Trophoblast cell (in vitro differentiated cells and primary cell): ENCODE measurements around the gene OR56B1.
A peak's percentile ranks its signal among the peaks of the same experiment; 100 is the strongest.

Experiments
- DNase-seq, 2 donors: peaks; one replicate each; pipeline ENCODE4 v3.0.0-alpha.2; 2016
- H2AFZ ChIP-seq: 2 replicates; pipeline ENCODE4 v1.6.1; 2013; ENCODE audit warnings: low read length, moderate library complexity, mild to moderate bottlenecking; ENCODE audit not compliant: insufficient read depth, poor library complexity
- H2AK5ac ChIP-seq: 2 replicates; pipeline ENCODE4 v1.6.1; 2013; ENCODE audit warnings: mild to moderate bottlenecking, low read length
- H2BK120ac ChIP-seq: 2 replicates; pipeline ENCODE4 v1.6.1; 2013; ENCODE audit warnings: low read length, mild to moderate bottlenecking, moderate library complexity; ENCODE audit not compliant: insufficient read depth, poor library complexity
- H2BK12ac ChIP-seq: 2 replicates; pipeline ENCODE4 v1.6.1; 2013; ENCODE audit warnings: mild to moderate bottlenecking, low read length, moderate library complexity
- H2BK5ac ChIP-seq: 2 replicates; pipeline ENCODE4 v1.6.1; 2013; ENCODE audit warnings: low read length, low read depth, moderate library complexity, mild to moderate bottlenecking; ENCODE audit not compliant: poor library complexity
- H3K14ac ChIP-seq: 2 replicates; pipeline ENCODE4 v1.6.1; 2013; ENCODE audit warnings: mild to moderate bottlenecking, low read length
- H3K18ac ChIP-seq: 2 replicates; pipeline ENCODE4 v1.6.1; 2013; ENCODE audit warnings: mild to moderate bottlenecking, low read length
- H3K23ac ChIP-seq: 2 replicates; pipeline ENCODE4 v1.6.1; 2013; ENCODE audit warnings: low read length
- H3K27ac ChIP-seq: 2 replicates; pipeline ENCODE4 v1.5.1; 2013; ENCODE audit warnings: low read depth, mild to moderate bottlenecking, inconsistent platforms, low read length, moderate library complexity
- H3K27me3 ChIP-seq: 2 replicates; pipeline ENCODE4 v1.6.1; 2013; ENCODE audit warnings: inconsistent platforms, mild to moderate bottlenecking, low read length, moderate library complexity; ENCODE audit not compliant: insufficient read depth
- H3K36me3 ChIP-seq, 2 experiments: 1 replicate in 1 of 2; 2 replicates in 1 of 2; pipeline ENCODE4 v1.6.1; 2013; ENCODE audit warnings: low read length in 2 of 2, mild to moderate bottlenecking in 2 of 2, moderate library complexity in 1 of 2; ENCODE audit not compliant: insufficient read depth in 2 of 2, control insufficient read depth in 1 of 2
- H3K4ac ChIP-seq: 2 replicates; pipeline ENCODE4 v1.6.1; 2013; ENCODE audit warnings: low read depth, mild to moderate bottlenecking, low read length, moderate library complexity
- H3K4me1 ChIP-seq, 2 experiments: 1 replicate in 1 of 2; 2 replicates in 1 of 2; pipeline ENCODE4 v1.6.1; 2013; ENCODE audit warnings: low read length in 2 of 2, mild to moderate bottlenecking in 2 of 2, moderate library complexity in 1 of 2; ENCODE audit not compliant: insufficient read depth in 2 of 2, control insufficient read depth in 1 of 2
- H3K4me2 ChIP-seq: 2 replicates; pipeline ENCODE4 v1.6.1; 2013; ENCODE audit warnings: inconsistent platforms, mild to moderate bottlenecking, low read length, moderate library complexity
- H3K4me3 ChIP-seq: 2 replicates; pipeline ENCODE4 v1.5.1; 2013; ENCODE audit warnings: mild to moderate bottlenecking, low read depth, low read length, inconsistent platforms
- H3K79me1 ChIP-seq: one replicate; pipeline ENCODE4 v1.6.1; 2013; ENCODE audit warnings: low read length
- H3K79me2 ChIP-seq: 2 replicates; pipeline ENCODE4 v1.6.1; 2013; ENCODE audit warnings: low read length, mild to moderate bottlenecking; ENCODE audit not compliant: control insufficient read depth, insufficient read depth, poor library complexity
- H3K9ac ChIP-seq: 2 replicates; pipeline ENCODE4 v1.6.1; 2013; ENCODE audit warnings: mild to moderate bottlenecking, low read length
- H3K9me3 ChIP-seq: 2 replicates; pipeline ENCODE4 v1.6.1; 2013; ENCODE audit warnings: low read depth, mild to moderate bottlenecking, control low read depth, inconsistent platforms, low read length; ENCODE audit not compliant: insufficient read depth
- H4K12ac ChIP-seq: 2 replicates; pipeline ENCODE4 v1.6.1; 2013; ENCODE audit warnings: low read depth, mild to moderate bottlenecking, low read length, moderate library complexity
- H4K8ac ChIP-seq: 2 replicates; pipeline ENCODE4 v1.6.1; 2013; ENCODE audit warnings: low read depth, mild to moderate bottlenecking, low read length, moderate library complexity
- H4K91ac ChIP-seq: one replicate; pipeline ENCODE4 v1.6.1; 2013; ENCODE audit warnings: low read depth, mild to moderate bottlenecking, low read length, moderate library complexity
- WGBS: extraction: QIAGEN DNeasy Blood & Tissue Kit; methylation state at CpG from one replicate; pipeline ENCODE4 v1.1.7; 2013; ENCODE audit warnings: missing lambda C conversion rate; ENCODE audit not compliant: insufficient read length, insufficient coverage; ENCODE audit errors: extremely low coverage; 5-methylcytosine and 5-hydroxymethylcytosine counted together

The OR56B1 gene

DNA sequence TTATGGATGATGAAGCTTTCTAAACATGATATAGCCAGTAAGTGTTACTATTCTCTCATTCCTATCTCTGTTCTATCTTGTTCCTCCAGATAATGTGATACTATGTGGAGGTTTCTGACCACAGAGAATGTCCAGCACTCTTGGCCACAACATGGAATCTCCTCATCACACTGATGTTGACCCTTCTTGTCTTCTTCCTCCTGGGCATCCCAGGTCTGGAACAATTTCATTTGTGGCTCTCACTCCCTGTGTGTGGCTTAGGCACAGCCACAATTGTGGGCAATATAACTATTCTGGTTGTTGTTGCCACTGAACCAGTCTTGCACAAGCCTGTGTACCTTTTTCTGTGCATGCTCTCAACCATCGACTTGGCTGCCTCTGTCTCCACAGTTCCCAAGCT lies 9.9 kb upstream of the OR56B1 start:
- Histone ChIP-seq H2AK5ac (no peak overlapping the region), H3K18ac (no peak overlapping the region), H3K23ac (no peak overlapping the region), H2BK120ac (no peak overlapping the region), H3K4me2 (no peak overlapping the region), H4K12ac (no peak overlapping the region), H3K27ac (no peak overlapping the region), H3K9ac (no peak overlapping the region), H2AFZ (no peak overlapping the region), H3K9me3 (peaks cover 2% of the 10 kb centered on the region), H3K4me3 (no peak overlapping the region), H3K4me1 (no peaks in the 10 kb centered on the region), H3K36me3 (no peaks in the 10 kb centered on the region), H3K27me3 (no peaks in the 10 kb centered on the region), H4K91ac (no peak overlapping the region), H3K4ac (no peak overlapping the region), H2BK12ac (no peak overlapping the region), H2BK5ac (no peak overlapping the region), H3K79me2 (no peaks in the 10 kb centered on the region), H3K14ac (no peak overlapping the region), H3K79me1 (no peaks in the 10 kb centered on the region), H4K8ac (no peak overlapping the region)
- no CpG with 5 or more reads among the region's 1 CpG for WGBS
- DNase-seq: peak in 1 of 2 donors; percentile 26

DNA sequence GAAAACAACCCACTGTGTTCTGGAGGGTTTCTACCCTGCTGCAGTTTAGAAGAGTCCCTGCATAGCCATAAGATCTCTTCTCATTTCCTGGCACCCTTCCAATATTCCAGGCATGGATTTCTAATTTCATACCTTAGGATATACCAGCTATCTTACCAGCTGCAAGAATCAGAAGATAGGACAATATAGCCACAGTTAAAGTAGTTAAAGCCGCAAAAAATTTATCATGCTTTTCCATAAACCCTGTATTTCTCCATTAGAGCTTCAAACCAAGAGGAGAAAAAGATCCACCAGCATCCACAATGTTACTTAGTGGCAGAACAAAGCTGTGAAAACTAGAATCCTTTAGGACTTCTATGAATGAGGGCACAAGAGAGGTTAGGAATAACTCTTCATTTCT lies 8.6 kb upstream of the OR56B1 start:
- no peaks in the 10 kb centered on the region for H3K79me1 ChIP-seq
- no peak overlapping the region for H4K91ac ChIP-seq
- H3K9ac ChIP-seq: no peak overlapping the region
- H3K4ac ChIP-seq: no peak overlapping the region
- H4K12ac ChIP-seq: no peak overlapping the region
- H4K8ac ChIP-seq: no peak overlapping the region
- WGBS: no CpG with 5 or more reads among the region's 1 CpG
- no peak overlapping the region for H3K14ac ChIP-seq
- H2AFZ ChIP-seq: no peak overlapping the region
- H2BK12ac ChIP-seq: no peak overlapping the region
- no peaks in the 10 kb centered on the region for H3K36me3 ChIP-seq
- no peak overlapping the region for H2AK5ac ChIP-seq
- no peaks in the 10 kb centered on the region for H3K79me2 ChIP-seq
- no peak overlapping the region for H3K27ac ChIP-seq
- H3K23ac ChIP-seq: no peak overlapping the region
- H2BK5ac ChIP-seq: no peak overlapping the region
- H3K27me3 ChIP-seq: no peaks in the 10 kb centered on the region
- no peak overlapping the region for H3K18ac ChIP-seq
- H3K4me2 ChIP-seq: no peak overlapping the region
- no peaks in the 10 kb centered on the region for H3K4me1 ChIP-seq
- H3K9me3 ChIP-seq: peaks cover 2% of the 10 kb centered on the region
- no peak for DNase-seq
- H2BK120ac ChIP-seq: no peak overlapping the region
- H3K4me3 ChIP-seq: no peak overlapping the region

- no peak overlapping the region for H2BK5ac ChIP-seq
- H2BK120ac ChIP-seq: no peak overlapping the region
- H4K8ac ChIP-seq: no peak overlapping the region
- no peaks in the 10 kb centered on the region for H3K79me1 ChIP-seq
- no peak overlapping the region for H2BK12ac ChIP-seq
- H3K4me3 ChIP-seq: no peak overlapping the region
- no peak overlapping the region for H3K4ac ChIP-seq
- H3K23ac ChIP-seq: no peak overlapping the region
- H2AK5ac ChIP-seq: no peak overlapping the region
- no peaks in the 10 kb centered on the region for H3K36me3 ChIP-seq
- H2AFZ ChIP-seq: no peak overlapping the region
- no peaks in the 10 kb centered on the region for H3K4me1 ChIP-seq
- no peaks in the 10 kb centered on the region for H3K9me3 ChIP-seq
- no peak overlapping the region for H3K14ac ChIP-seq
- no peak overlapping the region for H3K9ac ChIP-seq
- no peak overlapping the region for H3K18ac ChIP-seq
- H3K79me2 ChIP-seq: no peaks in the 10 kb centered on the region
- DNase-seq: peak in 1 of 2 donors; percentile 44
- no peak overlapping the region for H4K12ac ChIP-seq
- no peak overlapping the region for H3K27ac ChIP-seq
- H3K27me3 ChIP-seq: no peaks in the 10 kb centered on the region
- no peak overlapping the region for H4K91ac ChIP-seq
- H3K4me2 ChIP-seq: no peak overlapping the region
These were observed 843 bp downstream of the OR56B1 start for GRCh38 chr11:5737091-5737490.

GRCh38 chr11:5737670-5738392 lies 1.6 kb downstream of the OR56B1 start:
- Histone ChIP-seq H2AFZ (no peak overlapping the region), H3K4me1 (no peaks in the 10 kb centered on the region), H4K12ac (no peak overlapping the region), H3K18ac (no peak overlapping the region), H3K4me3 (no peak overlapping the region), H2BK120ac (no peak overlapping the region), H4K8ac (no peak overlapping the region), H3K4me2 (no peak overlapping the region), H3K9ac (no peak overlapping the region), H3K23ac (no peak overlapping the region), H2BK5ac (no peak overlapping the region), H3K27ac (no peak overlapping the region), H3K4ac (no peak overlapping the region), H3K79me1 (no peaks in the 10 kb centered on the region), H3K14ac (no peak overlapping the region), H3K79me2 (no peaks in the 10 kb centered on the region), H3K9me3 (no peaks in the 10 kb centered on the region), H2BK12ac (no peak overlapping the region), H4K91ac (no peak overlapping the region), H3K27me3 (no peaks in the 10 kb centered on the region), H2AK5ac (no peak overlapping the region), H3K36me3 (no peaks in the 10 kb centered on the region)
- no CpG with 5 or more reads among the region's 6 CpGs for WGBS
- DNase-seq: peak in 1 of 2 donors; percentile 43
